Loucy (cell line): ENCODE data around the gene RGMA.
"Not testable (repeated sequence)": the region's sequence is repeated elsewhere in the genome, so short reads cannot be mapped to it uniquely, and the experiment has no call there.

Experiments
- H2AFZ ChIP-seq: fragments of 200-600 bp; sonication (generic); 2 replicates; pipeline ENCODE4 v1.6.0; 2016; ENCODE audit warnings: antibody characterized with exemption, mild to moderate bottlenecking, low read length, moderate library complexity
- H3F3A ChIP-seq: fragments of 200-600 bp; 2 replicates; pipeline ENCODE4 v1.6.0; 2016; ENCODE audit warnings: antibody characterized with exemption, low read depth, mild to moderate bottlenecking
- H3K27me3 ChIP-seq: fragments of 200-600 bp; sonication (generic); 2 replicates; pipeline ENCODE4 v1.6.1; 2014; ENCODE audit warnings: low read length, mild to moderate bottlenecking; ENCODE audit not compliant: insufficient read depth, poor library complexity, severe bottlenecking
- H3K36me3 ChIP-seq: fragments of 200-600 bp; sonication (generic); 2 replicates; pipeline ENCODE4 v1.6.1; 2016; ENCODE audit warnings: low read length; ENCODE audit not compliant: insufficient read depth
- H3K4me1 ChIP-seq: fragments of 200-600 bp; sonication (generic); 2 replicates; pipeline ENCODE4 v1.5.1; 2014; ENCODE audit warnings: low read length, mild to moderate bottlenecking; ENCODE audit not compliant: insufficient read depth, poor library complexity, severe bottlenecking
- H3K4me2 ChIP-seq: fragments of 200-600 bp; sonication (generic); 2 replicates; pipeline ENCODE4 v1.6.0; 2014; ENCODE audit warnings: antibody characterized with exemption, low read length, low read depth, mild to moderate bottlenecking; ENCODE audit not compliant: poor library complexity, severe bottlenecking
- H3K4me3 ChIP-seq: fragments of 200-600 bp; sonication (generic); 2 replicates; pipeline ENCODE4 v1.5.1; 2014; ENCODE audit warnings: low read length, mild to moderate bottlenecking, mixed read lengths; ENCODE audit not compliant: poor library complexity, severe bottlenecking
- H3K79me2 ChIP-seq: fragments of 200-600 bp; sonication (generic); 2 replicates; pipeline ENCODE4 v1.6.1; 2014; ENCODE audit warnings: low read length; ENCODE audit not compliant: insufficient read depth
- H3K9ac ChIP-seq: fragments of 200-600 bp; sonication (generic); 2 replicates; pipeline ENCODE4 v1.6.0; 2014; ENCODE audit warnings: mild to moderate bottlenecking, low read depth, low read length, moderate library complexity; ENCODE audit not compliant: poor library complexity, severe bottlenecking
- H3K9me2 ChIP-seq: fragments of 200-600 bp; sonication (generic); replicated peaks from 2 replicates; pipeline ENCODE4 v1.6.1; 2016; ENCODE audit warnings: low read depth, low read length, mixed read lengths
- H3K9me3 ChIP-seq: fragments of 200-600 bp; sonication (generic); 2 replicates; pipeline ENCODE4 v1.6.1; 2014; ENCODE audit warnings: mild to moderate bottlenecking, antibody characterized with exemption, low read length, low read depth; ENCODE audit not compliant: insufficient read depth
- H4K20me1 ChIP-seq: fragments of 200-600 bp; sonication (generic); 2 replicates; pipeline ENCODE4 v1.6.0; 2014; ENCODE audit warnings: antibody characterized with exemption, low read length, mild to moderate bottlenecking; ENCODE audit not compliant: insufficient read depth, poor library complexity, severe bottlenecking
- CTCF ChIP-seq: fragments of 200-600 bp; sonication (generic); conservative IDR thresholded peaks from 2 replicates; pipeline ENCODE4 v1.5.1; 2014; ENCODE audit warnings: mild to moderate bottlenecking, antibody characterized with exemption, low read length
- EZH2phosphoT487 ChIP-seq: fragments of 200-600 bp; IDR thresholded peaks from 2 replicates; pipeline ENCODE4 v1.6.1; 2018; ENCODE audit warnings: antibody characterized with exemption, mild to moderate bottlenecking, moderate library complexity, borderline replicate concordance

RGMA gene

GRCh38 chr15:93035092-93035915, 53.7 kb downstream of the RGMA start:
- H3K9ac ChIP-seq = no peak overlapping the region
- H3K4me3 ChIP-seq = no peak overlapping the region
- no peaks in the 10 kb centered on the region for H3K27me3 ChIP-seq
- H3K4me1 ChIP-seq = no peaks in the 10 kb centered on the region
- TF ChIP-seq CTCF (no peak), EZH2phosphoT487 (no peak)
- peak overlapping the region; percentile 64 for H3K4me2 ChIP-seq
- no peaks in the 10 kb centered on the region for H3K79me2 ChIP-seq
- no peaks in the 10 kb centered on the region for H3F3A ChIP-seq
- H3K9me3 ChIP-seq = no peaks in the 10 kb centered on the region
- no peaks in the 10 kb centered on the region for H4K20me1 ChIP-seq
- no peaks in the 10 kb centered on the region for H3K36me3 ChIP-seq
- H3K9me2 ChIP-seq = no peaks in the 10 kb centered on the region
- H2AFZ ChIP-seq = peak overlapping the region; percentile 91

- no peaks in the 10 kb centered on the region for H3K9me3 ChIP-seq
- no peak overlapping the region for H3K9ac ChIP-seq
- H3K27me3 ChIP-seq = no peaks in the 10 kb centered on the region
- TF ChIP-seq CTCF = no peak
- no peaks in the 10 kb centered on the region for H3F3A ChIP-seq
- H3K36me3 ChIP-seq = no peaks in the 10 kb centered on the region
- H3K9me2 ChIP-seq = no peaks in the 10 kb centered on the region
- H4K20me1 ChIP-seq = no peaks in the 10 kb centered on the region
- H2AFZ ChIP-seq = no peak overlapping the region
- H3K4me3 ChIP-seq = no peak overlapping the region
- H3K4me1 ChIP-seq = no peaks in the 10 kb centered on the region
- H3K79me2 ChIP-seq = no peaks in the 10 kb centered on the region
- no peak overlapping the region for H3K4me2 ChIP-seq
Observed at GRCh38 chr15:93034512-93034911, 54.5 kb downstream of the RGMA start.

- no peaks in the 10 kb centered on the region for H3K79me2 ChIP-seq
- no peaks in the 10 kb centered on the region for H3F3A ChIP-seq
- no peak overlapping the region for H2AFZ ChIP-seq
- TF ChIP-seq CTCF (no peak), EZH2phosphoT487 (no peak)
- no peaks in the 10 kb centered on the region for H3K27me3 ChIP-seq
- H3K9me3 ChIP-seq = no peaks in the 10 kb centered on the region
- H4K20me1 ChIP-seq = no peaks in the 10 kb centered on the region
- no peaks in the 10 kb centered on the region for H3K4me1 ChIP-seq
- no peaks in the 10 kb centered on the region for H3K9me2 ChIP-seq
- H3K9ac ChIP-seq = no peak overlapping the region
- no peak overlapping the region for H3K4me2 ChIP-seq
- no peaks in the 10 kb centered on the region for H3K36me3 ChIP-seq
- H3K4me3 ChIP-seq = no peak overlapping the region
Observed at GRCh38 chr15:93033434-93034045, 55.5 kb downstream of the RGMA start.

- H3K4me3 ChIP-seq, H3K9me3 ChIP-seq, H4K20me1 ChIP-seq, H2AFZ ChIP-seq, H3K4me2 ChIP-seq, H3K9ac ChIP-seq, H3K36me3 ChIP-seq, H3K9me2 ChIP-seq, H3K79me2 ChIP-seq, H3K4me1 ChIP-seq, H3F3A ChIP-seq, H3K27me3 ChIP-seq: not testable (repeated sequence)
Observed at GRCh38 chr15:93032515-93033206, 56.4 kb downstream of the RGMA start.
